Measurements from ENCODE around the gene IGSF3.

DNA sequence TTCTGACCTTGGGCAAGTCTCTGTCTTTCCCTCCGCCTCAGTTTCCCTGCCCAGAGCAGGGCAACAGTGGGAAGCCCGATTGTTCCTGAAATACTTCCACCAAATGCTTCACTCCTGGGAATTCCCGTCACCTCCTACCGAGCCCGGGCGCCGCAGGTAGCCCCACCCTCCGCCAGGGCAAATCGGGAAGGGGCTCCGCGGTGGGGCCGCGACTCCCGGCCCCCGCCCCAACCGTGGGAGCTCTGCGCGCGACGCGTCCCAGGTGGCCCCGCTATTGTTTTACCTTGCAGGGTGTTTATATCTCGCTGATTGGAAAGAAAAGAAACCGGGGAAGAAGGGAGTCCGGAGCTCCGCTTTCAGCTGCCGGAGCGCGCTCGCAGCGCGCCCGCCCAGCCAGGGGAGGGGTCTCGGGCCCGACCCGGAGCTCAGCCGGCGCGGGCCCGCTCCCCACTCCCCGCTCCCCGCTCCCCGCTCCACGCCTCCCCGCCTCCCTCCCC lies 407 bp downstream of the IGSF3 start:
- TF ChIP-seq, protein P1, sequence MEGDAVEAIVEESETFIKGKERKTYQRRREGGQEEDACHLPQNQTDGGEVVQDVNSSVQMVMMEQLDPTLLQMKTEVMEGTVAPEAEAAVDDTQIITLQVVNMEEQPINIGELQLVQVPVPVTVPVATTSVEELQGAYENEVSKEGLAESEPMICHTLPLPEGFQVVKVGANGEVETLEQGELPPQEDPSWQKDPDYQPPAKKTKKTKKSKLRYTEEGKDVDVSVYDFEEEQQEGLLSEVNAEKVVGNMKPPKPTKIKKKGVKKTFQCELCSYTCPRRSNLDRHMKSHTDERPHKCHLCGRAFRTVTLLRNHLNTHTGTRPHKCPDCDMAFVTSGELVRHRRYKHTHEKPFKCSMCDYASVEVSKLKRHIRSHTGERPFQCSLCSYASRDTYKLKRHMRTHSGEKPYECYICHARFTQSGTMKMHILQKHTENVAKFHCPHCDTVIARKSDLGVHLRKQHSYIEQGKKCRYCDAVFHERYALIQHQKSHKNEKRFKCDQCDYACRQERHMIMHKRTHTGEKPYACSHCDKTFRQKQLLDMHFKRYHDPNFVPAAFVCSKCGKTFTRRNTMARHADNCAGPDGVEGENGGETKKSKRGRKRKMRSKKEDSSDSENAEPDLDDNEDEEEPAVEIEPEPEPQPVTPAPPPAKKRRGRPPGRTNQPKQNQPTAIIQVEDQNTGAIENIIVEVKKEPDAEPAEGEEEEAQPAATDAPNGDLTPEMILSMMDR (optimal IDR thresholded peaks at IDR 0.05 in 1 of 3, IDR thresholded peaks at IDR 0.05 in 1 of 3, conservative IDR thresholded peaks at IDR 0.05 in 1 of 3; ENCODE audit: extremely low read depth in 1 of 3, insufficient read depth in 2 of 3, low read length in 3 of 3), result no peak
- no peak for TF ChIP-seq EZH2 (IDR thresholded peaks at IDR 0.05; ENCODE audit: low read length)

Measured in keratinocyte (primary cell).